OCI-LY1 (cell line): ENCODE data around the gene ATF6.

Experiments
- CTCF ChIP-seq: fragments of 200-600 bp; sonication (generic), shearing (Covaris generic); IDR thresholded peaks from 2 replicates; pipeline ENCODE4 v1.5.1; 2017; ENCODE audit warnings: mild to moderate bottlenecking, antibody characterized with exemption, low read length, moderate library complexity, mixed read lengths
- EZH2 ChIP-seq: fragments of 200-600 bp; sonication (generic), shearing (Covaris generic); IDR thresholded peaks from 2 replicates; pipeline ENCODE4 v1.8.0; 2017; ENCODE audit warnings: borderline replicate concordance, mixed run types, mild to moderate bottlenecking, antibody characterized with exemption, low read length, moderate library complexity, mixed read lengths

GRCh38 chr1:161986328-161986727, 220.2 kb downstream of the ATF6 start:
- TF ChIP-seq CTCF (no peak), EZH2 (no peak)
